GM12891 (cell line): ENCODE measurements around the gene NAALADL2.
"Not testable (repeated sequence)": the region's sequence is repeated elsewhere in the genome, so short reads cannot be mapped to it uniquely, and the experiment has no call there.

ENCODE experiments used
- DNase-seq: peaks from one replicate; pipeline ENCODE4 v3.0.0; 2011; ENCODE audit warnings: low spot score; ENCODE audit not compliant: insufficient read length
- FAIRE-seq: peaks from 2 replicates; lab custom pipeline; 2011; peaks lifted over from hg19 to GRCh38; lab: Jason Lieb, UNC
- PAX5 ChIP-seq: IDR thresholded peaks from 2 replicates; pipeline ENCODE4 v1.6.1; 2011; ENCODE audit warnings: low read length, moderate library complexity, mild to moderate bottlenecking; ENCODE audit not compliant: insufficient read depth, severe bottlenecking
- POLR2A ChIP-seq: IDR thresholded peaks from 2 replicates; pipeline ENCODE4 v1.6.1; 2011; ENCODE audit warnings: low read depth, low read length, control low read depth
- POLR2AphosphoS5 ChIP-seq: IDR thresholded peaks from 2 replicates; pipeline ENCODE4 v1.6.1; 2011; ENCODE audit warnings: low read depth, low read length, control low read depth
- POU2F2 ChIP-seq: IDR thresholded peaks from 2 replicates; pipeline ENCODE4 v1.6.1; 2011; ENCODE audit warnings: low read depth, mild to moderate bottlenecking, control low read depth, low read length, moderate library complexity
- SPI1 ChIP-seq: IDR thresholded peaks from 2 replicates; pipeline ENCODE4 v1.6.1; 2011; ENCODE audit warnings: low read depth, low read length, control low read depth
- TAF1 ChIP-seq: IDR thresholded peaks from 2 replicates; pipeline ENCODE4 v1.6.1; 2011; ENCODE audit warnings: low read depth, low read length, control low read depth

Gene NAALADL2

DNA sequence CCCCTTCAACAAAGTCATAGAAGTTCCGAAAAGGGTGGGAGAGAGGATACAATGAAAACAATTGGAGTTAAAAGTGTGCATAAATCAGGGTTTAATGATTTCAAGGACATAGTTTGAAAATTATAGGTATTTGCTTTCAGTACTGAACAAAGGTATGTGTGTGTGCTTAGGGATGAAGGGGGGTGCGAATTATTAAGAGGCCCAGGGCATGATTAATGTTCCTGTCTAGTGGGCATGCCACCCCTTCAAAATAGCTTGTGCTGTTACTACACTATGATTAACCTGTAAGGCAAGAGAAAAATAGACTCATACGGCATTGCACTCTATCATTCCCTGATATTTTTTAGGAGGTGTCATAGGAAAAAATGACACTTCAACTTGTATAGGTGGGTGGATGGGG, 731.6 kb downstream of the NAALADL2 start:
- FAIRE-seq = no peak
- TF ChIP-seq POLR2A (no peak), TAF1 (no peak), PAX5 (no peak), POLR2AphosphoS5 (no peak), SPI1 (no peak)
- DNase-seq = no peak

DNA sequence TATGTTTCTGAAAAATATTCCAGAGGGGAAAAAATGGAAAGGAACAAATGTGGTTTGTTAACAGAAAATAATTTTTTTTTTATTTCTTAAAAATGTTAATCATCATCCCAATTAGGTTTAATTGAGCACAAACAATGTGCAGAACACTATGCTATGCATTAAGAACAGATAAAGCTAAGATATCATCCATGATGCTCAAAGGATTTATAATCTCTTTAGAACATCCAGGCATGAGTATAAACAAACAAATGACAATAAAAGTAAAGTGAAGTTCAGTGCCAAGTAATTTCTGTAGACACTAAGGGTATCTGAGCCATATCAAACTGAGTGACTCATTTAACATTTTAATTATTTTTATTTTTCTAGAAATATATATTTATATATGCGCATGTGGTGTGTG, 732.2 kb downstream of the NAALADL2 start:
- DNase-seq = no peak
- no peak for FAIRE-seq
- TF ChIP-seq POLR2A = no peak
- no peak for TF ChIP-seq SPI1
- no peak for TF ChIP-seq PAX5
- TF ChIP-seq POU2F2 = no peak

DNA sequence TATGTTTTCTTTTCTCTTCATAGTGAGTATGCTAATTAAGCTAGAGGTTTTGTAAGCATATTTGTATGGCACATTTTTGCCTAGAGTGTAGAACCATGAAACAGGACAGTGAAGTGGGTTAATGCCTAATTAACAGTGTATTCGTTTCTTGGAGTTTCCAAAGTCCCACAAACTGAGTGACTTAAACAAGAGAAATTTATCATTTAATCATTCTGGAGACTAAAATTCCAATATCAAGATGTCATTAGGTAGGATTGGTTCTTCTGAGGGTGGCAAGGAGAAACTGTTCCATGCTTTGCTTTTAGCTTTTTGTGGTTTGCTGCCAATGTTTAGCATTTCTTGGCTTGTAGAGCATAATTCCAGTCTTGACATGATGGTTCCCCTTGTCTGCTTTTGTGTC, 734.2 kb downstream of the NAALADL2 start:
- DNase-seq (no peak), FAIRE-seq (no peak)
- TF ChIP-seq PAX5 (no peak), POLR2AphosphoS5 (no peak), POLR2A (no peak), TAF1 (no peak), POU2F2 (no peak), SPI1 (no peak)

DNA sequence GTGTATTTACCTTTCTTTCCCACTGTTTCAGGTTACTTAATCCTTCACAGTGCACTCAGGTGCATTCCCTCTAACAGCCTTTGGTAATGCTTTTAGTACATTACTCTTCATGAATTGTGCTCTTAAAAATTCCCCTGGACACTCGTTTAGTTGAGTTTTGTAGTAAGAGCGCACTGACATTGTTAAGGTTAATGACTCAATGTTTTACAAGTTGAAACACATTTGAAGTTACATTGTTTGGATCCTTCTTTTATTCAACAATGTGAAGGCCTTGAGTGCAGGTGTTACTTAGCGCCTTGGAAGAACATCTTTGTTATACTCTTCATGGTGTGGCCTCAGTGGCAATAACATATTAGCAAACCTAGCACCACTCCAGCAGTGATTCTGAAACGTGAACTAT, 739.6 kb downstream of the NAALADL2 start:
- no peak for DNase-seq
- FAIRE-seq = no peak
- TF ChIP-seq POLR2AphosphoS5 (no peak), POLR2A (no peak), PAX5 (no peak), POU2F2 (no peak), SPI1 (no peak), TAF1 (no peak)

DNA sequence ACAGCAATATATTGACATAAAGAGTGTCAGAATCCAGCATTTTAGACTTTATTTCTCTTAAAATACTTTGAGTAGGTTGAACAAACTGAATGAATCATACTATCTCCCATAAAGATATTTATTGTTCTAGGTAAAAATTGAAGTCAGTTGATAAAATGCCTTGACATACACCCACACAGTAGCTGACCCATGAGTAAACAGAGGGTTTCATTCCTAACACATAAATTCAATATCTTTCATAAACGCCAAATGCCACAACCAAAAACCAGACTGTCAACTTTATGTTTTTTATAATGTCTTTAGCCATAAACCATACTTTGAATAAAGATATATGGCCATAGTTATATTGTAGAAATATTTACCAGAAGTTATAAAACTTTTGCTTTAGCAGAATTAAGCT, 742.4 kb downstream of the NAALADL2 start:
- DNase-seq (no peak), FAIRE-seq (no peak)
- TF ChIP-seq POU2F2 (no peak), SPI1 (no peak), POLR2A (no peak), PAX5 (no peak), TAF1 (no peak), POLR2AphosphoS5 (no peak)

DNA sequence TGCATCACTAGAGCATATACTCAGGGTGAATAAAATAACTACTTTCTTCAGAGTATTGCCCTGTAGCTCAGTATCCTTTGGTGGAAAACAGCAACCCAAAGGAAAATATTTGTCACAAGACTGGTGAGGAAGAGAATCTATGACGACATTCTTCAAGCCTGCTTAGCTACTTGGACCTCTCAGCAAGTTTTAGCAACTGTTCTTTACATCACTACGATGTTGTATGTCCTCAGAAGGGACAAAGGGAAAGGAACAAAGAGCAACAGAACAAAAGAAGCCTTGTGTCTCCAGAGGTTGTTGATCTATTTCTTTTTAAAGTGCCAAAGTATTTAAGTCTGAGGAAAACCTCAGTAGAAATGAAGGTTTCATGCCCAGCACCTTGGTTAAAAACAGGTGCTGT, 746.7 kb downstream of the NAALADL2 start:
- FAIRE-seq (no peak), DNase-seq (no peak)
- no peak for TF ChIP-seq PAX5
- no peak for TF ChIP-seq POLR2AphosphoS5
- no peak for TF ChIP-seq SPI1
- TF ChIP-seq TAF1 = no peak
- no peak for TF ChIP-seq POLR2A
- TF ChIP-seq POU2F2 = no peak

DNA sequence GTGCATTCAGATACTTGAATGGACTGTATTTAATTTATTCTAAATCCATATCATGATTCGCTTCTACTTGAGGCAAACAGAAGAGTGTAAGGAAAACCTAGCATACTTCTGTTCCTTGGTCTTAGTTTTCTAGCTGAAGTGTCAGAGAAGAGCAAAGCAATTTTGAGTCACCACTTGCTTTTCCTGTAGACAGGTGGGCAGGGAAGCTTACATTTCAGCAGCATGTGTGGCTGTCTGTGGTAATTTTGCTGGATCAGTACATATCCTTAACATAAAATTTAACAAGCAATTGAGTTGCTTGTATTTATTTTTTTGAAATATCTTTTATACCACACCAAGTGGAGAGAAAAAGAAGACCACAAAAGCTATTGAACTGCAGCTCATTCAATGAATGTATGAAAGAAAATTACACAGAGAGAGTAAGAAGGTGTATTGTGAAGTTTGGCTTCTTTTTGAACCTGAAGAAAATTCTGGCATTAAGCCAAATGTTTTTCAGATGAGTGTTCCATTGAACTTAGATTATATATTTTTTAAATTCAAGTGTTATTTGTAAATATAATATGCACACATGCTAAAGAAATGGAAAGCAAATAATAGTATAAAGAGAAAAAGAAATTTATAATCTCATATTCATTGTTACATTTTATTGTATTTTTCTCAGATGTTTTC, 747.6 kb downstream of the NAALADL2 start:
- TF ChIP-seq POLR2A (no peak), PAX5 (no peak), TAF1 (no peak), POU2F2 (no peak), SPI1 (no peak), POLR2AphosphoS5 (no peak)
- FAIRE-seq (no peak), DNase-seq (no peak)

DNA sequence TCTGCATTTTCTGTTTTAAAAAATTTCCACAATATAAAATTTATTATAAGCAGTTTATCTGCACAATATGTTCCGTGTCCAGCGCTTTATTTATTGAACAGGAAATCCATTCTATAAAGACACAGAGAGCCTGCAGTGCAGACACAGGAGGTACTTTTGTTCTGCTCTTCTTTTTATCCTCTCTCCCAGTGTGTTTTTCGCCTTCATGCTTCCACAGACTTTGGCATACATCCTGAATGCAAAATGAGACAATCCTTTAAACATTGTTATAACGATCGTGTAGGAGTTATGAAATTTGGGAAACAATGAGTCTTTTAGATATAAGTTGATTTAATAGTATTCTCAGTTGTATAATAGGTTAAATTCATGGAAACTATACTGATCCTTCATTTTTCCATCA, 749.2 kb downstream of the NAALADL2 start:
- no peak for FAIRE-seq
- TF ChIP-seq PAX5 (no peak), POLR2A (no peak), SPI1 (no peak), POLR2AphosphoS5 (no peak), POU2F2 (no peak), TAF1 (no peak)
- no peak for DNase-seq

DNA sequence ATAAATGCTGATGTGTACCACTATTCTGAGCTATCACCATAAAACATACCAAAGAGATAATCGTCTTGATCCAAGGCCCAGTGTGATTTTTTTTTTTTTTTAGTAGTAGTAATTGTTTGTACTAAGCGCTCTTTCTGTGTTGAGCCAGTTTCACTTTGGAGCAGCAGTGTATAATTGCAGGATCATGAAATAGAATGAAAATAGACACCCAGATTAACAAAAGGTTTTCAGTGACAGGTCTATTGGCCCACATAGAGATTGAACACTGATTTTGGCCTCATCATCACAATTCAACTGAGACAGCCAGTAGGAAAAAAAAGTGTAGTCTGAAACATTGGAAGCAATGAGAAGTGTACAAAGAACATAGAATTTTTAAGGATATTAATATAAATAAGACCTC, 749.8 kb downstream of the NAALADL2 start:
- no peak for FAIRE-seq
- no peak for DNase-seq
- no peak for TF ChIP-seq SPI1
- TF ChIP-seq POLR2AphosphoS5 = no peak
- TF ChIP-seq PAX5 = no peak
- no peak for TF ChIP-seq TAF1
- no peak for TF ChIP-seq POU2F2
- TF ChIP-seq POLR2A = no peak

DNA sequence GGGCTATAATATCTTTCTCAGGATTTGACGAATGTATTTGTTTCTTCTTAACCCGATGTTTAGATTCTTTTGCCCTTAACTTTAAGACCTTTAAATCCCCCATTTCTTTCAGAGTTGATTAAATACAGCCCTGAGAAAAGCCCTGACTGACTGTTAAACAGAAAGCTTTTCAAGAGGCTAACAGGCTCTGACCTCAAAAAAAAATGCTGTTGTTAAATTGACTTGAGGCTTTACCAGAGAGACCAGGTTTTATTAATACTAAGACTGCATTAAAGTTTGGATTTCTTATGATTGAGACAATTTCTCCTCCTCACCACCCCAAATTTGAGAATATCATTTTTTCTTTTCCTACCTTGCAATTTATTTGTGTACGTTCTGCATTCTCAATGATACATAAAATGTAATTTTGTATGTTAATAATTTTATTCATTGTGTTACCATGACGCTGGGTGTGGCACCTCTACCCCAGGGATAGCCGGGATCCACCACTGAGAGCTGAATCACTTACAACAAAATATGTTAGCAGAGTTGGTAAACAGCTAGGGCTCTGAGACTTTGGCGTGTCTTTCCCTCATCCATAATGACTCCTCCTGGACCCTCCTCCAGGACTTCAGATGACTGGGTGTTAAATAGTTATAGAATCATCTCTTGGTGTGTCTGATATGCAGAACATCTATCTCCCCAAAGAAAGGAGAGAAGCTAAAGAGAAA, 753.5 kb downstream of the NAALADL2 start:
- no peak for DNase-seq
- TF ChIP-seq TAF1 (no peak), SPI1 (no peak), POLR2A (no peak), POU2F2 (no peak), PAX5 (no peak)

DNA sequence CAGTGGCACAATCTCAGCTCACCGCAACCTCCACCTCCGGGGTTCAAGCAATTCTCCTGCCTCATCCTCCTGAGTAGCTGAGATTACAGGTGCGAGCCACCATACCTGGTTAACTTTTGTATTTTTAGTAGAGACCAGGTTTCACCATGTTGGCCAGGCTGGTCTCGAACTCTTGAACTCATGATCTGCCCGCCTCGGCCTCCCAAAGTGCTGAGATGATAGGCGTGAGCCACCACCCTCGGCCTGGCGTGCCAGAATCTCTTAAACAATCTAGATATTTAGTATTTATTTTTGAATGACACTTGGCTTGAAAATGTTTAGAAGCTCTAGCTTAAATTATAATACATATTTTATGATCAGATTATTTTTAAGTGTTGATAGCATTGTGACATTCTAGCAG, 755.0 kb downstream of the NAALADL2 start:
- DNase-seq, FAIRE-seq: not testable (repeated sequence)

More for the DNA sequence above, 753.5 kb downstream of the NAALADL2 start:
- no peak for FAIRE-seq
